Measurements from ENCODE around the gene FNIP1. TPM values are rescaled to one million over a fixed set of nuclear protein-coding genes. Genes with fewer than 3 reads are reported as not detected.

The FNIP1 gene
- total RNA-seq, 1 donor from 2014 or later = 29.5 TPM

DNA sequence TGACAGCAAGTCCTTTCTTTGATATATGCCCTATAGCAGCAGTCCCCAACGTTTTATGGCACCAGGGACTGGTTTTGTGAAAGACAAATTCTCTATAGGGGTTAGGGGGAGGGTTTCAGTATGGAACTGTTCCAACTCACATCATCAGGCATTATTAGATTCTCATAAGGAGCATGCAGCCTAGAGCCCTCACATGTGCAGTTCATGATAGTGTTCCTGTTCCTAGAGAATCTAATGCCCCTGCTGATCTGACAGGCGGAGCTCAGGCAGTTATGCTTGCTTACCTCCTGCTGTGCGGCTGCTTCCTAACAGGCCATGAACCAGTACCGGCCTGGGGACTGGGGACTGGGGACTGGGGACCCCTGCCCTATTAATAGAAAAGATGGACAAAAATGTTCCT lies 159.1 kb downstream of the FNIP1 start:
- intact Hi-C loops (cut with DNase I) = no loop called here
- H3K27me3 ChIP-seq = no peaks in the 10 kb centered on the region
- H3K4me3 ChIP-seq = no peak overlapping the region
- no peak overlapping the region for H3K27ac ChIP-seq
- H3K9me3 ChIP-seq = no peaks in the 10 kb centered on the region
- DNase-seq (ENCODE audit: extremely low spot score in 2 of 2) = no peak
- TF ChIP-seq POLR2AphosphoS5 (IDR thresholded peaks at IDR 0.05; ENCODE audit: insufficient read depth in 1 of 2, low read depth in 1 of 2) = no peak
- TF ChIP-seq POLR2A (IDR thresholded peaks at IDR 0.05) = no peak
- TF ChIP-seq, protein P1, sequence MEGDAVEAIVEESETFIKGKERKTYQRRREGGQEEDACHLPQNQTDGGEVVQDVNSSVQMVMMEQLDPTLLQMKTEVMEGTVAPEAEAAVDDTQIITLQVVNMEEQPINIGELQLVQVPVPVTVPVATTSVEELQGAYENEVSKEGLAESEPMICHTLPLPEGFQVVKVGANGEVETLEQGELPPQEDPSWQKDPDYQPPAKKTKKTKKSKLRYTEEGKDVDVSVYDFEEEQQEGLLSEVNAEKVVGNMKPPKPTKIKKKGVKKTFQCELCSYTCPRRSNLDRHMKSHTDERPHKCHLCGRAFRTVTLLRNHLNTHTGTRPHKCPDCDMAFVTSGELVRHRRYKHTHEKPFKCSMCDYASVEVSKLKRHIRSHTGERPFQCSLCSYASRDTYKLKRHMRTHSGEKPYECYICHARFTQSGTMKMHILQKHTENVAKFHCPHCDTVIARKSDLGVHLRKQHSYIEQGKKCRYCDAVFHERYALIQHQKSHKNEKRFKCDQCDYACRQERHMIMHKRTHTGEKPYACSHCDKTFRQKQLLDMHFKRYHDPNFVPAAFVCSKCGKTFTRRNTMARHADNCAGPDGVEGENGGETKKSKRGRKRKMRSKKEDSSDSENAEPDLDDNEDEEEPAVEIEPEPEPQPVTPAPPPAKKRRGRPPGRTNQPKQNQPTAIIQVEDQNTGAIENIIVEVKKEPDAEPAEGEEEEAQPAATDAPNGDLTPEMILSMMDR (IDR thresholded peaks at IDR 0.05) = no peak
- H3K4me1 ChIP-seq = peaks cover 23% of the 10 kb centered on the region
- H3K36me3 ChIP-seq = no peaks in the 10 kb centered on the region

GRCh38 chr5:131635684-131636572 lies 160.9 kb downstream of the FNIP1 start:
- no peak for DNase-seq (ENCODE audit: extremely low spot score in 2 of 2)
- intact Hi-C loops (cut with DNase I) = no loop called here
- no peaks in the 10 kb centered on the region for H3K9me3 ChIP-seq
- H3K27ac ChIP-seq = peak overlapping the region; percentile 98
- H3K36me3 ChIP-seq = no peaks in the 10 kb centered on the region
- H3K27me3 ChIP-seq = no peaks in the 10 kb centered on the region
- peak overlapping the region; percentile 67 to 85 for H3K4me3 ChIP-seq
- peaks cover 33% of the 10 kb centered on the region for H3K4me1 ChIP-seq
- TF ChIP-seq, protein P1 (IDR thresholded peaks at IDR 0.05) = no peak
- TF ChIP-seq POLR2A (IDR thresholded peaks at IDR 0.05) (no peak), POLR2AphosphoS5 (IDR thresholded peaks at IDR 0.05; ENCODE audit: insufficient read depth in 1 of 2, low read depth in 1 of 2) (no peak)

DNA sequence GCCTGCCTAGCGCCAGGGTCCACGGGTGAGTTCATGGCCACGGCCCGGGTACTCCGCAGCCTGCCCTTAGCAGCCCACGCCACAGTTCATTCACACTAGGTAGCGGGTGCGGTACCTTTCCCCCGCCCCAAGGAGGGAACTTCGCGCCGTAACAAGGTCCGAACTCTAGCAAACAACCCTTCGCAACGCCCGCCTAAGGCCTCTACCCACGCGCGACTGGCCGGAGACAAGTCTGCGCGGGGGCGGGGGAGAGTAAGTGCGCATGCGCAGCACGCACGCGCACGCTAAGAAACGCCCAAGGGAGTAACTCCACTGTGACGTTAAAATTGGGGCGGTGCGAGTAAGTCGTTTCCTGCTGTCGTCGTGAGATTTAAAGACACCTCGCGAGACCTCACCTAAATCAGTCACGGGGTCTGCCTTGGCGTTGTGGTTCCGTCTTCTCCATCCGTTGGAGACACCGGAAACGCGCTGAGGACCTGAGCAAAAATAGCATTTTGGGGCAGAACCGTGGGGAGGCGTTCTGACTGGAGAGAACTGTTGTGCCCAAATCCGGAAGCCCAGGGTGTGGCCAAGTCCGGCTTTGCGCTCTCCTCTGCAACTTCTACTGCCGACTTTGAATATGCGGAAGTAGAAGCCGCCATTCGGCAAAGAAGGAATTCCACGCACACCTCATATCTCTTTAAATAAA lies 161.7 kb downstream of the FNIP1 start, which contains the start of gene RAPGEF6:
Gene RAPGEF6 (minus strand): TSS at position 234 of the 688 bp plus-strand sequence. CDS start 199 bp downstream, at position 35.
- no peaks in the 10 kb centered on the region for H3K27me3 ChIP-seq
- H3K4me1 ChIP-seq = peaks cover 37% of the 10 kb centered on the region
- H3K4me3 ChIP-seq = peak within 1 kb of the TSS; percentile 67 to 85
- H3K36me3 ChIP-seq = no peaks in the 10 kb centered on the region
- H3K9me3 ChIP-seq = no peaks in the 10 kb centered on the region
- DNase-seq (ENCODE audit: extremely low spot score in 2 of 2) = peak; percentile 99 to 100
- intact Hi-C loops (cut with DNase I) = no loop called here
- H3K27ac ChIP-seq = peak within 1 kb of the TSS; percentile 98
- TF ChIP-seq, protein P1 (IDR thresholded peaks at IDR 0.05) = no peak
- peak in 1 of 2 donors; percentile 72 for TF ChIP-seq POLR2A (IDR thresholded peaks at IDR 0.05)
- peak; percentile 98 to 99 for TF ChIP-seq POLR2AphosphoS5 (IDR thresholded peaks at IDR 0.05; ENCODE audit: insufficient read depth in 1 of 2, low read depth in 1 of 2)

DNA sequence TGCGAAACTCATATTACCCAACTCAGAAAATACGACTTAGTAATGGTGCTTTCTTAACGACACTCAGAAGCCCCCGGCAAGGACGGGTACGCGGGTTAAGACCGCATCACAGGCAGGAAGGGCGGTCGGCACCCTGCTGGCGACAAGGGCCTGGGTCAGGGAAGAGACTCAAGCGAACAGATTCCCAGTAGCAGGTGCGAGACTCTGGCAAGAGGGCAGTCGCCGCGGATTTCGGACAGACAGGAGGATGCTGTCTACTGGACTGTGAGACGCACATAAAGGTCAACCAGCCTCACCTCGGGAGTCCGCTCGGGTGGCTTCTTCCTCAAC lies 162.2 kb downstream of the FNIP1 start:
- H3K27ac ChIP-seq = peak overlapping the region; percentile 98
- TF ChIP-seq POLR2A (IDR thresholded peaks at IDR 0.05) (no peak), POLR2AphosphoS5 (IDR thresholded peaks at IDR 0.05; ENCODE audit: insufficient read depth in 1 of 2, low read depth in 1 of 2) (no peak)
- TF ChIP-seq, protein P1 (IDR thresholded peaks at IDR 0.05) = no peak
- H3K27me3 ChIP-seq = no peaks in the 10 kb centered on the region
- peaks cover 38% of the 10 kb centered on the region for H3K4me1 ChIP-seq
- no peaks in the 10 kb centered on the region for H3K9me3 ChIP-seq
- no peaks in the 10 kb centered on the region for H3K36me3 ChIP-seq
- intact Hi-C loops (cut with DNase I) = no loop called here
- no peak for DNase-seq (ENCODE audit: extremely low spot score in 2 of 2)
- H3K4me3 ChIP-seq = peak overlapping the region; percentile 67 to 85

Measured in vagina (tissue), 2 donors.